ENCODE measurements around the gene MFAP5.

DNA sequence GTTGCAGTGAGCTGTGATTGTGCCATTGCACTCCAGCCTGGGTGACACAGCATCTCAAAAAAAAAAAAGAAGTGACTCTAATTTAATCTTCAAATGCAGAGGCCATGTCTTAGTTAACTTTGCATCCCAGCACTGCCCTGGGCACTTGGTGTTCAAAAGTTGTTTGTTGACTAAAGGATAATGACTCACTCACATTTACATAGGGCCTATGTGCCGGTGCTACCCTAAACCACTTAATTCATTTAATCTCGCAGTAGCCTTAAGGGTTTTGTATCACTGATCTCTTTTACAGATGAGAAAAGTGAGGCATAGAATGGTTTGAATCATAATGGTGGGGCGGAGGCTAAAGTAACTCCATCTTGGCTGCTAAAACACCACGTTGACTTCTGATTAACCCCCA, 23.7 kb downstream of the MFAP5 start:
- TF ChIP-seq POLR2A (IDR thresholded peaks at IDR 0.05; ENCODE audit: low read length) (no peak), GATA1 (IDR thresholded peaks at IDR 0.05; ENCODE audit: low read depth, low read length) (no peak)
